ENCODE data around the gene RAPGEF6. TPM values are rescaled to one million over a fixed set of nuclear protein-coding genes. Genes with fewer than 3 reads are reported as not detected.

The RAPGEF6 gene
- total and polyA plus RNA-seq, 4 donors, result 3.9 to 73.1 (median 10.8) TPM

- no peak overlapping the region for H3K27ac ChIP-seq (ENCODE audit: low read depth in 1 of 2, low read length in 1 of 2)
- no peaks in the 10 kb centered on the region for H3K9me3 ChIP-seq (ENCODE audit: control insufficient read depth in 4 of 4, insufficient read depth in 3 of 4, low read length in 3 of 4)
- no peak overlapping the region for H3K9ac ChIP-seq (ENCODE audit: insufficient read depth in 1 of 2, low read length in 2 of 2)
- H3K4me3 ChIP-seq, result no peak overlapping the region
- no peak for ATAC-seq (ENCODE audit: insufficient read depth, low FRiP score)
- 79 to 84% methylated on average over 10 of the region's 10 CpGs for WGBS, 2 donors
- DNase-seq, result no peak
- no peak for TF ChIP-seq CTCF (IDR thresholded peaks at IDR 0.05; ENCODE audit: control extremely low read depth, extremely low read depth)
- peaks cover 14 to 41% (median 21%) of the 10 kb centered on the region in 4 donors for H3K36me3 ChIP-seq (ENCODE audit: control insufficient read depth in 4 of 4, insufficient read depth in 4 of 4, low read length in 4 of 4)
- no peaks in the 10 kb centered on the region for H3K27me3 ChIP-seq (ENCODE audit: control insufficient read depth in 3 of 3, insufficient read depth in 3 of 3, low read length in 2 of 3)
- H3K4me1 ChIP-seq (ENCODE audit: control insufficient read depth in 5 of 5, insufficient read depth in 5 of 5, low read length in 5 of 5), result peaks cover 0 to 5% (median 0%) of the 10 kb centered on the region in 5 donors
These were observed 12.2 kb upstream of the RAPGEF6 start for GRCh38 chr5:131647048-131647769.

- TF ChIP-seq CTCF (IDR thresholded peaks at IDR 0.05; ENCODE audit: control extremely low read depth, extremely low read depth), result no peak
- ATAC-seq (ENCODE audit: insufficient read depth, low FRiP score) (no peak), DNase-seq (no peak)
- WGBS, 2 donors, result 94 to 97% methylated on average over 7 of the region's 7 CpGs
- Histone ChIP-seq H3K27me3 (ENCODE audit: control insufficient read depth in 3 of 3, insufficient read depth in 3 of 3, low read length in 2 of 3) (no peaks in the 10 kb centered on the region), H3K9me3 (ENCODE audit: control insufficient read depth in 4 of 4, insufficient read depth in 3 of 4, low read length in 3 of 4) (no peaks in the 10 kb centered on the region), H3K27ac (ENCODE audit: low read depth in 1 of 2, low read length in 1 of 2) (peak overlapping the region in 1 of 2 donors; percentile 64), H3K36me3 (ENCODE audit: control insufficient read depth in 4 of 4, insufficient read depth in 4 of 4, low read length in 4 of 4) (peaks cover 6 to 31% (median 12%) of the 10 kb centered on the region in 4 donors), H3K9ac (ENCODE audit: insufficient read depth in 1 of 2, low read length in 2 of 2) (no peak overlapping the region), H3K4me1 (ENCODE audit: control insufficient read depth in 5 of 5, insufficient read depth in 5 of 5, low read length in 5 of 5) (no peaks in the 10 kb centered on the region), H3K4me3 (no peak overlapping the region)
These were observed 9.8 kb upstream of the RAPGEF6 start for GRCh38 chr5:131644822-131645221.

GRCh38 chr5:131644370-131644769 is 9.3 kb upstream of the RAPGEF6 start:
- ATAC-seq (ENCODE audit: insufficient read depth, low FRiP score), result no peak
- no peak overlapping the region for H3K4me3 ChIP-seq
- DNase-seq, result no peak
- no peaks in the 10 kb centered on the region for H3K9me3 ChIP-seq (ENCODE audit: control insufficient read depth in 4 of 4, insufficient read depth in 3 of 4, low read length in 3 of 4)
- H3K36me3 ChIP-seq (ENCODE audit: control insufficient read depth in 4 of 4, insufficient read depth in 4 of 4, low read length in 4 of 4), result peaks cover 6 to 27% (median 9%) of the 10 kb centered on the region in 4 donors
- no peak for TF ChIP-seq CTCF (IDR thresholded peaks at IDR 0.05; ENCODE audit: control extremely low read depth, extremely low read depth)
- 91 to 97% methylated on average over 1 of the region's 1 CpG for WGBS, 2 donors
- no peaks in the 10 kb centered on the region for H3K27me3 ChIP-seq (ENCODE audit: control insufficient read depth in 3 of 3, insufficient read depth in 3 of 3, low read length in 2 of 3)
- H3K9ac ChIP-seq (ENCODE audit: insufficient read depth in 1 of 2, low read length in 2 of 2), result no peak overlapping the region
- peak overlapping the region in 1 of 2 donors; percentile 64 for H3K27ac ChIP-seq (ENCODE audit: low read depth in 1 of 2, low read length in 1 of 2)
- no peaks in the 10 kb centered on the region for H3K4me1 ChIP-seq (ENCODE audit: control insufficient read depth in 5 of 5, insufficient read depth in 5 of 5, low read length in 5 of 5)
